Esophagus (tissue), 2 donors: ENCODE measurements around the gene ANXA6. TPM values are rescaled to one million over a fixed set of nuclear protein-coding genes. Genes with fewer than 3 reads are reported as not detected.

Experiments used
- H3K27ac ChIP-seq, 2 donors: one replicate each; pipeline ENCODE4 v1.5.1; 2013; ENCODE audit warnings: low read depth in 2 of 2, mild to moderate bottlenecking in 2 of 2, inconsistent platforms in 1 of 2, low read length in 1 of 2, moderate library complexity in 1 of 2
- H3K27me3 ChIP-seq, 2 donors: one replicate each; pipeline ENCODE4 v1.6.1; 2013; ENCODE audit warnings: low read length in 2 of 2, control low read depth in 1 of 2, mild to moderate bottlenecking in 1 of 2; ENCODE audit not compliant: insufficient read depth in 2 of 2, control insufficient read depth in 1 of 2
- H3K36me3 ChIP-seq, 2 donors: one replicate each; pipeline ENCODE4 v1.6.1; 2013; ENCODE audit warnings: low read length in 1 of 2; ENCODE audit not compliant: control insufficient read depth in 2 of 2, insufficient read depth in 2 of 2
- H3K4me1 ChIP-seq, 2 donors: one replicate each; pipeline ENCODE4 v1.6.1; 2013; ENCODE audit warnings: low read length in 1 of 2; ENCODE audit not compliant: control insufficient read depth in 2 of 2, insufficient read depth in 2 of 2
- H3K4me3 ChIP-seq, 2 donors: one replicate each; pipeline ENCODE4 v1.5.1; 2013; ENCODE audit warnings: low read length in 2 of 2, mild to moderate bottlenecking in 2 of 2, low read depth in 1 of 2, moderate library complexity in 1 of 2
- H3K9me3 ChIP-seq, 2 donors: one replicate each; pipeline ENCODE4 v1.6.1; 2013; ENCODE audit warnings: mild to moderate bottlenecking in 2 of 2, low read depth in 1 of 2, low read length in 1 of 2, moderate library complexity in 1 of 2; ENCODE audit not compliant: control insufficient read depth in 2 of 2, insufficient read depth in 1 of 2
- WGBS, 2 donors: extraction: QIAGEN DNeasy Blood & Tissue Kit; methylation state at CpG; one replicate each; pipeline ENCODE4 v1.1.7; 2013; 5-methylcytosine and 5-hydroxymethylcytosine counted together
- polyA plus RNA-seq, 2 donors: library from polyadenylated mRNA; stranded (reverse); fragments of 200-250 nt; gene quantifications; one replicate each; pipeline ENCODE4 v1.2.3, GENCODE V29; 2013
- donor health status: healthy with polysubstance abuse.
- donor health status: Bipolar disorder and iron deficiency.

Gene ANXA6
- polyA plus RNA-seq, 2 donors = 10.7 to 23.2 TPM

GRCh38 chr5:151089726-151090125 lies 67.9 kb downstream of the ANXA6 start:
- Histone ChIP-seq H3K4me3 (no peak overlapping the region), H3K36me3 (no peaks in the 10 kb centered on the region), H3K4me1 (peaks cover 2 to 16% of the 10 kb centered on the region in 2 donors), H3K9me3 (no peaks in the 10 kb centered on the region), H3K27ac (no peak overlapping the region), H3K27me3 (no peaks in the 10 kb centered on the region)
- 53 to 79% methylated on average over 2 of the region's 2 CpGs for WGBS, 2 donors

DNA sequence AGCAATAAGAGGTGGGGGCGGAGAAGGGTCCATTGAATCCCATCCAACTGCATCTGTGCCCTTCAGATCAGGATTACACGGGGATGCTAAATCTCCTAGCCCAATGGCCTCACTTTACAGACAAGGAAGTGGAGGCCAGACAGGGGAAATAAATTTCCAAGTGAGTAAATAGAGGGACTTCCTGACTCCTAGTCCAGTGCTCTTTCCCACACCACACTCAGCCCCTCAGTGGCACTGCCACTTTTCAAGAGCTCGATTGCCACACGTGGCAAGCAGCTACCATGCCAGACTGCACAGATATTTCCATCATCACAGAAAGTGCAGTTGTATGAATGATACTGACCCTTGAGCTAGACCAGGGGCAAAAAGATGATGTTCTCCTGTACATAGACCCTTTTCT lies 68.6 kb downstream of the ANXA6 start:
- Histone ChIP-seq H3K4me3 (no peak overlapping the region), H3K4me1 (peaks cover under 1 to 11% of the 10 kb centered on the region in 2 donors), H3K27ac (no peak overlapping the region), H3K36me3 (no peaks in the 10 kb centered on the region), H3K27me3 (no peaks in the 10 kb centered on the region), H3K9me3 (no peaks in the 10 kb centered on the region)
- 84 to 87% methylated on average over 4 of the region's 4 CpGs for WGBS, 2 donors

GRCh38 chr5:151087486-151087885 lies 70.1 kb downstream of the ANXA6 start:
- Histone ChIP-seq H3K4me1 (peaks cover 0 to 13% of the 10 kb centered on the region in 2 donors), H3K9me3 (no peaks in the 10 kb centered on the region), H3K27me3 (no peaks in the 10 kb centered on the region), H3K4me3 (no peak overlapping the region), H3K36me3 (no peaks in the 10 kb centered on the region), H3K27ac (no peak overlapping the region)
- 86% methylated on average over 7 of the region's 7 CpGs for WGBS, 2 donors

DNA sequence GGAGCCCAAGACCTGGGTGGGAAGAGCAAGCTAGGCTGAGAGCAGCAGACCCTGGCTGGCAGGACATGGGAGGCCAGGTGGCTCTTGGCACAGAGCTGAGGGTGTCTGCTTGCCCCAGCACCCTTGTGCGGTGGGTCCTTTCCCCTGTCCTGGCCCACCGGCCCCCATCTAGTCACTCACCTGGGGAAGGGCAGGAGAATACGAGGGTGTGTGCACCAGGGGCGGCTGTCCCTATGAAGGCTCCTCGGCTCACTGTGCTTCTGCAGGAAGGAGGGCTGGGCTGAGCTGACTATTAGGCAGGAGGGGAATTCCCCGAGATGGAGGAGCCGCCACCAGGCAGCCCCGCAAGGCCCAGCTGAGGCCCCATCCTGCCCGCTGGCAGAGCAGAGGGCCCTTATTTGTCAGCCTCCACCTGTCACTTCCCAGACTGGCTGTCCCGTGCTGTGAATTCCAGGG lies 70.6 kb downstream of the ANXA6 start:
- Histone ChIP-seq H3K36me3 (no peaks in the 10 kb centered on the region), H3K4me1 (peaks cover 0 to 13% of the 10 kb centered on the region in 2 donors), H3K4me3 (peak overlapping the region; percentile 17 to 24), H3K9me3 (no peaks in the 10 kb centered on the region), H3K27ac (peak overlapping the region in 1 of 2 donors; percentile 51), H3K27me3 (no peaks in the 10 kb centered on the region)
- 52 to 53% methylated on average over 8 to 10 of the region's 10 CpGs for WGBS, 2 donors

GRCh38 chr5:151086192-151086869 lies 71.2 kb downstream of the ANXA6 start:
- Histone ChIP-seq H3K36me3 (no peaks in the 10 kb centered on the region), H3K4me3 (peak overlapping the region; percentile 17 to 24), H3K27ac (peak overlapping the region; percentile 23 to 80), H3K9me3 (no peaks in the 10 kb centered on the region), H3K4me1 (peaks cover 0 to 13% of the 10 kb centered on the region in 2 donors), H3K27me3 (no peaks in the 10 kb centered on the region)
- 65 to 73% methylated on average over 6 of the region's 6 CpGs for WGBS, 2 donors

DNA sequence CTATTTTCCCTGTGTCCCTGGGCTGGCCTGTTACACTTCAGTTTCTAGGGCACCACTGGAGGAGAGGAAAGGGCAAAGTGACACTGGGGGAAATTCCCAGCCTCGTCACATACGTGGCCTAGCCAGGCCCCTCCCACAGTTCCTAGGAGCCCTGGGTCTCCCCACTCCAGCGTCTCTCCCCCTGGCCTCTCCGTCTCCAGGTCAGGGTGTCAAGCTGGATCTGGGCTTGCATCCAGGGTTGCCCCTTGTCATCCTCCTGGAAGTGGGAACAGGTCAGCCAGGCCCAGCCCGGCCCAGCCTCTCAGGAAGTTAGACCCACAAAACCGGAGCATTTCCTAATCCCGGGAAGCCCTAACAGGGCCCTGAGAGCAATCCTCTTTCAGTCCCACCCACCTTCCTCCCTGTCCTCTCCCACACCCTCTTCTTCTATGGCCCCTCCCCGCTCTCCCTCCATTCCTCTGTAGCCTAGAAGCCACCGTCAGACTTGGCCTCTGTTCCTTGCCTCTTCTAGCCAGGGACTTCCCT lies 72.0 kb downstream of the ANXA6 start:
- Histone ChIP-seq H3K27ac (peak overlapping the region; percentile 62 to 80), H3K4me3 (peak overlapping the region in 1 of 2 donors; percentile 24), H3K9me3 (no peaks in the 10 kb centered on the region), H3K27me3 (no peaks in the 10 kb centered on the region), H3K4me1 (peaks cover 0 to 13% of the 10 kb centered on the region in 2 donors), H3K36me3 (no peaks in the 10 kb centered on the region)
- WGBS, 2 donors = 20 to 33% methylated on average over 9 of the region's 9 CpGs

DNA sequence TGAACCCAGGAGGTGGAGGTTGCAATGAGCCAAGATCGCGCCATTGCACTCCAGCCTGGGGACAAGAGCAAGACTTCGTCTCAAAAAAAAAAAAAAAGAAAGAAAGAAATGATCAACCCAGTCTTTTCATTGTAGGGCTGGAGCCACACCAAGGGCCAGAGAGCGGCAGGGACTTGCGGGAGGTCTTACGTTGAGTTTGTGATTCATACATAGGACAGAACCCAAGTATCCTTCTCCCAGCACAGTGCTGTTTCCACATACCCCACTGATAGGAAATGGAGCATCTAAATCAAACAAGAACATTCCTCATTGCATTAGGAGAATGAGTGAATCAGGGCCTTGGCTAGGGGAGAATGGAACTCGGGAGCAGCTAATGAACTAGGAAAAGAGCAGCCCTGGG lies 73.2 kb downstream of the ANXA6 start:
- H3K4me3 ChIP-seq = no peak overlapping the region
- no peak overlapping the region for H3K27ac ChIP-seq
- no peaks in the 10 kb centered on the region for H3K9me3 ChIP-seq
- H3K27me3 ChIP-seq = no peaks in the 10 kb centered on the region
- peaks cover 0 to 13% of the 10 kb centered on the region in 2 donors for H3K4me1 ChIP-seq
- no peaks in the 10 kb centered on the region for H3K36me3 ChIP-seq
- 92 to 93% methylated on average over 7 of the region's 7 CpGs for WGBS, 2 donors

- no peaks in the 10 kb centered on the region for H3K36me3 ChIP-seq
- no peaks in the 10 kb centered on the region for H3K9me3 ChIP-seq
- H3K4me3 ChIP-seq = peak overlapping the region in 1 of 2 donors; percentile 14
- WGBS, 2 donors = 48 to 52% methylated on average over 3 of the region's 3 CpGs
- H3K4me1 ChIP-seq = peaks cover 5 to 13% of the 10 kb centered on the region in 2 donors
- H3K27me3 ChIP-seq = no peaks in the 10 kb centered on the region
- H3K27ac ChIP-seq = peak overlapping the region; percentile 70 to 94
These were observed 74.4 kb downstream of the ANXA6 start for GRCh38 chr5:151083081-151083676.

- H3K4me3 ChIP-seq = peak overlapping the region in 1 of 2 donors; percentile 98
- H3K27me3 ChIP-seq = no peaks in the 10 kb centered on the region
- H3K27ac ChIP-seq = peak overlapping the region; percentile 70 to 94
- H3K36me3 ChIP-seq = peaks cover 0 to 2% of the 10 kb centered on the region in 2 donors
- H3K9me3 ChIP-seq = no peaks in the 10 kb centered on the region
- 65 to 72% methylated on average over 6 of the region's 6 CpGs for WGBS, 2 donors
- peaks cover 5 to 16% of the 10 kb centered on the region in 2 donors for H3K4me1 ChIP-seq
These were observed 75.2 kb downstream of the ANXA6 start for GRCh38 chr5:151082282-151082902.
